ENCODE results near the gene TTR. TPM values are rescaled to one million over a fixed set of nuclear protein-coding genes. Genes with fewer than 3 reads are reported as not detected.
A peak's percentile ranks its signal among the peaks of the same experiment; 100 is the strongest.

The TTR gene
- total RNA-seq = not detected
- long read RNA-seq = 0 reads

GRCh38 chr18:31591628-31592027, at the start of gene TTR:
TTR (plus strand) TSS chr18:31591877; CDS start chr18:31591903, 26 bp downstream.
- no peak for DNase-seq
- ATAC-seq = no peak
- intact Hi-C loops (cut with micrococcal nuclease) = no loop called here

GRCh38 chr18:31546476-31546875, 45.2 kb upstream of the TTR start:
- ATAC-seq = no peak
- intact Hi-C loops (cut with micrococcal nuclease) = no loop called here
- DNase-seq = no peak

GRCh38 chr18:31548853-31549252, 42.8 kb upstream of the TTR start:
- DNase-seq (no peak), ATAC-seq (no peak)
- intact Hi-C loops (cut with micrococcal nuclease) = no loop called here

GRCh38 chr18:31549416-31549815, 42.3 kb upstream of the TTR start:
- DNase-seq (no peak), ATAC-seq (no peak)
- intact Hi-C loops (cut with micrococcal nuclease) = no loop called here

GRCh38 chr18:31551883-31552282, 39.8 kb upstream of the TTR start:
- DNase-seq (no peak), ATAC-seq (no peak)
- intact Hi-C loops (cut with micrococcal nuclease) = no loop called here

GRCh38 chr18:31553800-31554199, 37.9 kb upstream of the TTR start:
- intact Hi-C loops (cut with micrococcal nuclease) = no loop called here
- ATAC-seq = no peak
- no peak for DNase-seq

GRCh38 chr18:31554776-31555175, 36.9 kb upstream of the TTR start:
- ATAC-seq = no peak
- no peak for DNase-seq
- intact Hi-C loops (cut with micrococcal nuclease) = loop anchor here (5.0 kb wide), 3 partner anchors 168 to 423 kb away; no protein-coding TSS in a partner anchor

- DNase-seq (no peak), ATAC-seq (peak; percentile 61)
- intact Hi-C loops (cut with micrococcal nuclease) = loop anchor here (5.0 kb wide), 3 partner anchors 166 to 421 kb away; no protein-coding TSS in a partner anchor
Measured at GRCh38 chr18:31555971-31556747, 35.5 kb upstream of the TTR start.

- intact Hi-C loops (cut with micrococcal nuclease) = loop anchor here (5.0 kb wide), 3 partner anchors 165 to 420 kb away; no protein-coding TSS in a partner anchor
- ATAC-seq (no peak), DNase-seq (no peak)
Measured at GRCh38 chr18:31557446-31557845, 34.2 kb upstream of the TTR start.

GRCh38 chr18:31558567-31558966, 33.1 kb upstream of the TTR start:
- no peak for DNase-seq
- no peak for ATAC-seq
- intact Hi-C loops (cut with micrococcal nuclease) = loop anchor here (5.0 kb wide), 3 partner anchors 164 to 419 kb away; no protein-coding TSS in a partner anchor

GRCh38 chr18:31562726-31563125, 29.0 kb upstream of the TTR start:
- DNase-seq = no peak
- intact Hi-C loops (cut with micrococcal nuclease) = no loop called here
- peak; percentile 37 for ATAC-seq

- no peak for ATAC-seq
- intact Hi-C loops (cut with micrococcal nuclease) = no loop called here
- no peak for DNase-seq
Measured at GRCh38 chr18:31563778-31564177, 27.9 kb upstream of the TTR start.

- DNase-seq = no peak
- no peak for ATAC-seq
- intact Hi-C loops (cut with micrococcal nuclease) = no loop called here
Measured at GRCh38 chr18:31565345-31565744, 26.3 kb upstream of the TTR start.

- intact Hi-C loops (cut with micrococcal nuclease) = no loop called here
- no peak for ATAC-seq
- no peak for DNase-seq
Measured at GRCh38 chr18:31565782-31566512, 25.7 kb upstream of the TTR start.

- no peak for ATAC-seq
- intact Hi-C loops (cut with micrococcal nuclease) = no loop called here
- DNase-seq = no peak
Measured at GRCh38 chr18:31566576-31567306, 24.9 kb upstream of the TTR start.

- no peak for DNase-seq
- intact Hi-C loops (cut with micrococcal nuclease) = no loop called here
- ATAC-seq = no peak
Measured at GRCh38 chr18:31572368-31572767, 19.3 kb upstream of the TTR start.

- intact Hi-C loops (cut with micrococcal nuclease) = no loop called here
- no peak for DNase-seq
- ATAC-seq = no peak
Measured at GRCh38 chr18:31573051-31573450, 18.6 kb upstream of the TTR start.

- intact Hi-C loops (cut with micrococcal nuclease) = no loop called here
- no peak for DNase-seq
- no peak for ATAC-seq
Measured at GRCh38 chr18:31574359-31574758, 17.3 kb upstream of the TTR start.

- no peak for ATAC-seq
- intact Hi-C loops (cut with micrococcal nuclease) = no loop called here
Measured at GRCh38 chr18:31575515-31576257, 16.0 kb upstream of the TTR start.

More at GRCh38 chr18:31575515-31576257, 16.0 kb upstream of the TTR start:
- DNase-seq = no peak

Data from left ventricle myocardium superior (tissue), 1 donor.